Endothelial cell of umbilical vein (primary cell): Measurements from ENCODE around the gene MEIOB. TPM values are rescaled to one million over a fixed set of nuclear protein-coding genes. Genes with fewer than 3 reads are reported as not detected.

Source experiments
- BruUV-seq: library from RNA; stranded (reverse); fragments of 400-500 nt; replicated peaks from 2 replicates; lab custom pipeline; 2021; lab: Mats Ljungman, UMichigan
- CTCF ChIA-PET: fragments of 300-600, 350-600 bp; sonication (Branson Sonifier 250); formaldehyde crosslinking; loops from one replicate; lab custom pipeline; 2021; ENCODE audit warnings: antibody characterized with exemption, inconsistent platforms; lab: Charles Lee
- POLR2A ChIA-PET: fragments of 300-600, 350-600 bp; sonication (Branson Sonifier 250); formaldehyde crosslinking; loops from one replicate; lab custom pipeline; 2021; ENCODE audit warnings: antibody characterized with exemption, inconsistent platforms; lab: Charles Lee
- DNase-seq: peaks from one replicate; pipeline ENCODE4 v3.0.0-alpha.2; 2011; ENCODE audit warnings: low read depth, low spot score
- FAIRE-seq: peaks from 2 replicates; lab custom pipeline; 2011; peaks lifted over from hg19 to GRCh38; lab: Jason Lieb, UNC
- H2AFZ ChIP-seq: 2 replicates; pipeline ENCODE4 v1.6.0; 2012; ENCODE audit warnings: low read depth, low read length, control low read depth, inconsistent platforms
- H3K27ac ChIP-seq: 2 replicates; pipeline ENCODE4 v1.5.1; 2011; ENCODE audit warnings: low read depth, mild to moderate bottlenecking, control low read depth, low read length, moderate library complexity; ENCODE audit not compliant: insufficient read depth
- H3K27me3 ChIP-seq, 2 experiments: 2 replicates each; pipeline versions ENCODE4 v1.6.0 to v1.6.1; 2011; ENCODE audit warnings: low read length in 2 of 2, mixed read lengths in 1 of 2; ENCODE audit not compliant: control insufficient read depth in 2 of 2, insufficient read depth in 2 of 2
- H3K36me3 ChIP-seq, 2 experiments: 2 replicates in 1 of 2; 3 replicates in 1 of 2; pipeline ENCODE4 v1.5.1; 2011; ENCODE audit warnings: low read length in 2 of 2, mild to moderate bottlenecking in 1 of 2, moderate library complexity in 1 of 2; ENCODE audit not compliant: control insufficient read depth in 2 of 2, insufficient read depth in 2 of 2; ENCODE audit errors: extremely low read depth in 1 of 2
- H3K4me1 ChIP-seq: 3 replicates; pipeline ENCODE4 v1.5.1; 2011; ENCODE audit warnings: mild to moderate bottlenecking, low read length; ENCODE audit not compliant: control insufficient read depth, insufficient read depth; ENCODE audit errors: extremely low read depth
- H3K4me2 ChIP-seq: 2 replicates; pipeline ENCODE4 v1.6.1; 2011; ENCODE audit warnings: low read length, control low read depth, mixed read lengths; ENCODE audit not compliant: insufficient read depth
- H3K4me3 ChIP-seq, 3 experiments: fragments of 200-600 bp in 1 of 3; sonication (generic), shearing (Covaris generic) in 1 of 3; replicated peaks in 1 of 3; 2 replicates each; pipeline ENCODE4 v1.5.1; 2011 to 2016; ENCODE audit warnings: control low read depth in 3 of 3, low read length in 3 of 3, mild to moderate bottlenecking in 2 of 3, inconsistent platforms in 1 of 3, low read depth in 1 of 3, moderate library complexity in 1 of 3; ENCODE audit not compliant: insufficient read depth in 1 of 3
- H3K79me2 ChIP-seq: 2 replicates; pipeline ENCODE4 v1.6.0; 2012; ENCODE audit warnings: low read length, inconsistent platforms; ENCODE audit not compliant: control insufficient read depth, insufficient read depth
- H3K9ac ChIP-seq: replicated peaks from 2 replicates; pipeline ENCODE3; 2011; ENCODE audit warnings: low read length, control low read depth; ENCODE audit not compliant: insufficient read depth; ENCODE audit errors: extremely low read depth
- H3K9me1 ChIP-seq: replicated peaks from 3 replicates; pipeline ENCODE4 v1.6.0; 2011; ENCODE audit warnings: mild to moderate bottlenecking, low read length; ENCODE audit not compliant: control insufficient read depth, insufficient read depth; ENCODE audit errors: extremely low read depth
- H3K9me3 ChIP-seq: replicated peaks from 2 replicates; pipeline ENCODE4 v1.5.1; 2012; ENCODE audit warnings: low read length, inconsistent platforms; ENCODE audit not compliant: control insufficient read depth, insufficient read depth
- H4K20me1 ChIP-seq: replicated peaks from 2 replicates; pipeline ENCODE3; 2011; ENCODE audit warnings: mild to moderate bottlenecking, low read length; ENCODE audit not compliant: control insufficient read depth, insufficient read depth; ENCODE audit errors: extremely low read depth
- CTCF ChIP-seq, 2 donors: IDR thresholded peaks; 1 replicate in 1 of 2; 2 replicates in 1 of 2; pipeline ENCODE4 v1.5.1; 2011; ENCODE audit warnings: low read length in 2 of 2, mild to moderate bottlenecking in 2 of 2, moderate library complexity in 2 of 2, control low read depth in 1 of 2, inconsistent platforms in 1 of 2, low read depth in 1 of 2; ENCODE audit not compliant: insufficient read depth in 1 of 2; ENCODE audit errors: extremely low read depth in 1 of 2
- EZH2 ChIP-seq: IDR thresholded peaks from 2 replicates; pipeline ENCODE4 v1.6.1; 2012; ENCODE audit warnings: borderline replicate concordance, low read depth, mild to moderate bottlenecking, moderate library complexity, low read length, inconsistent platforms; ENCODE audit not compliant: severe bottlenecking
- FOS ChIP-seq: IDR thresholded peaks from 2 replicates; pipeline ENCODE4 v1.6.1; 2011; ENCODE audit warnings: mild to moderate bottlenecking, low read length, moderate library complexity, borderline replicate concordance; ENCODE audit not compliant: insufficient read depth
- GATA2 ChIP-seq: IDR thresholded peaks from 2 replicates; pipeline ENCODE4 v1.7.0; 2011; ENCODE audit warnings: low read depth, mild to moderate bottlenecking, moderate library complexity, mixed read lengths, low read length; ENCODE audit not compliant: insufficient read length, insufficient read depth
- JUN ChIP-seq: IDR thresholded peaks from 2 replicates; pipeline ENCODE4 v1.6.1; 2011; ENCODE audit warnings: borderline replicate concordance, low read depth; ENCODE audit not compliant: insufficient read length, insufficient read depth
- MAX ChIP-seq: IDR thresholded peaks from 2 replicates; pipeline ENCODE4 v1.6.1; 2011; ENCODE audit not compliant: insufficient read depth, insufficient read length
- MYC ChIP-seq: IDR thresholded peaks from one replicate; pipeline ENCODE4 v1.6.1; 2011; ENCODE audit warnings: mild to moderate bottlenecking, low read depth, low read length
- POLR2A ChIP-seq: IDR thresholded peaks from 2 replicates; pipeline ENCODE4 v1.6.1; 2012; ENCODE audit warnings: low read depth, mild to moderate bottlenecking, control low read depth, low read length
- POLR2AphosphoS5 ChIP-seq: IDR thresholded peaks from 2 replicates; pipeline ENCODE4 v1.6.1; 2012; ENCODE audit warnings: low read depth, mild to moderate bottlenecking, control low read depth, low read length, moderate library complexity; ENCODE audit not compliant: insufficient read depth
- dilution Hi-C: fragments of 300-500 bp; cut with MboI; formaldehyde crosslinking; loops from one replicate; pipeline ENCODE4 v1.15.0; 2019; ENCODE audit warnings: low sequenced_read_pairs; ENCODE audit not compliant: extremely low pct_ligation_motif_present
- intact Hi-C: fragments of 100-400 bp; cut with micrococcal nuclease; formaldehyde crosslinking; loops from one replicate; pipeline ENCODE4 v1.10.0; 2022
- polyA plus RNA-seq, 4 experiments: library from polyadenylated mRNA; depleted of rRNA in 3 of 4; stranded (reverse) in 3 of 4; unstranded in 1 of 4; fragments of >200 nt; gene quantifications; 2 replicates each; pipeline versions ENCODE4 v1.2.1 to v1.2.3, GENCODE V29; 2011 to 2012; ENCODE audit warnings: missing spikeins in 1 of 4
- total RNA-seq: library from RNA; stranded (reverse); gene quantifications from 2 replicates; pipeline ENCODE4 v1.2.3, GENCODE V29; 2021

Gene MEIOB
- total and polyA plus RNA-seq, 2 donors (not counting 3 experiments of a cell fraction or from before 2014, with no cell fraction given): 0.04 TPM; not detected in 1

GRCh38 chr16:1900452-1900774 lies 28.4 kb upstream of the MEIOB start:
- dilution Hi-C loops: no loop called here

More at GRCh38 chr16:1900452-1900774, 28.4 kb upstream of the MEIOB start:
- ChIA-PET POLR2A (no interaction called here), CTCF (no interaction called here)
- no peak overlapping the region for H3K4me3 ChIP-seq
- no peaks in the 10 kb centered on the region for H4K20me1 ChIP-seq
- H3K27ac ChIP-seq: no peak overlapping the region
- no peaks in the 10 kb centered on the region for H3K9me3 ChIP-seq
- intact Hi-C loops: no loop called here
- BruUV-seq: no TSS peak
- no peak overlapping the region for H3K9ac ChIP-seq
- no peaks in the 10 kb centered on the region for H3K9me1 ChIP-seq
- H3K4me1 ChIP-seq: no peaks in the 10 kb centered on the region
- peaks cover 0 to 2% of the 10 kb centered on the region in 2 experiments for H3K27me3 ChIP-seq
- H3K79me2 ChIP-seq: no peaks in the 10 kb centered on the region
- no peaks in the 10 kb centered on the region for H3K36me3 ChIP-seq
- TF ChIP-seq POLR2A (no peak), GATA2 (no peak), MYC (no peak), MAX (no peak), EZH2 (no peak), CTCF (IDR thresholded peaks at IDR 0.05; ENCODE audit: extremely low read depth in 1 of 2, insufficient read depth in 1 of 2, low read depth in 1 of 2, low read length in 2 of 2) (no peak), POLR2AphosphoS5 (no peak), FOS (no peak), JUN (no peak)
- DNase-seq (no peak), FAIRE-seq (no peak)
- no peak overlapping the region for H2AFZ ChIP-seq
- no peak overlapping the region for H3K4me2 ChIP-seq
